Measurements from ENCODE around the gene TMEM120A.

GRCh38 chr7:75938921-75939320, 55.5 kb downstream of the TMEM120A start:
- TF ChIP-seq CTCF (IDR thresholded peaks at IDR 0.05), result no peak
- no peak for TF ChIP-seq POLR2A (IDR thresholded peaks at IDR 0.05)

Measured in esophagus squamous epithelium (tissue), 4 donors.